ENCODE results near the gene CYP2B6.

DNA sequence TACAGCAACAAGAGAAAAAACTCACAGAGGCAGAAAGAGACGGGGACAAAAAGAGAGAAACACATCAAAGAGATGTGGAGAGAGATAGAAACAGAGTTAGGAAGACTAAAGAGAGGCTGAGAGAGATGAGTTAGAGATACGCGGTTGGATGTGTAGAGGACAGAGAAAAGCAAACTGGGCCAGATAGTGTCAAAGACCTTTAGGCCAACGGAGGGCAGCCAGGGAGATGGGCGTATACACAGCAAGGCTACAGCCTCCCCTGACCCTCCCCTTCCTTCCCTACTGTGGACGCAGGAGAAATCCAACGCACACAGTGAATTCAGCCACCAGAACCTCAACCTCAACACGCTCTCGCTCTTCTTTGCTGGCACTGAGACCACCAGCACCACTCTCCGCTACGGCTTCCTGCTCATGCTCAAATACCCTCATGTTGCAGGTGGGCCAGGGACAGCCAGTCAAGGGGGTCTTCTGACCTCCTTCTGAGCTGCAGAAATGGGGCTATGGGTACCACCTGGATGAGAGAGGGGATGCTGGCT is 18.7 kb downstream of the CYP2B6 start:
- TF ChIP-seq, protein P1, sequence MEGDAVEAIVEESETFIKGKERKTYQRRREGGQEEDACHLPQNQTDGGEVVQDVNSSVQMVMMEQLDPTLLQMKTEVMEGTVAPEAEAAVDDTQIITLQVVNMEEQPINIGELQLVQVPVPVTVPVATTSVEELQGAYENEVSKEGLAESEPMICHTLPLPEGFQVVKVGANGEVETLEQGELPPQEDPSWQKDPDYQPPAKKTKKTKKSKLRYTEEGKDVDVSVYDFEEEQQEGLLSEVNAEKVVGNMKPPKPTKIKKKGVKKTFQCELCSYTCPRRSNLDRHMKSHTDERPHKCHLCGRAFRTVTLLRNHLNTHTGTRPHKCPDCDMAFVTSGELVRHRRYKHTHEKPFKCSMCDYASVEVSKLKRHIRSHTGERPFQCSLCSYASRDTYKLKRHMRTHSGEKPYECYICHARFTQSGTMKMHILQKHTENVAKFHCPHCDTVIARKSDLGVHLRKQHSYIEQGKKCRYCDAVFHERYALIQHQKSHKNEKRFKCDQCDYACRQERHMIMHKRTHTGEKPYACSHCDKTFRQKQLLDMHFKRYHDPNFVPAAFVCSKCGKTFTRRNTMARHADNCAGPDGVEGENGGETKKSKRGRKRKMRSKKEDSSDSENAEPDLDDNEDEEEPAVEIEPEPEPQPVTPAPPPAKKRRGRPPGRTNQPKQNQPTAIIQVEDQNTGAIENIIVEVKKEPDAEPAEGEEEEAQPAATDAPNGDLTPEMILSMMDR (IDR thresholded peaks at IDR 0.05), result no peak
- TF ChIP-seq POLR2A (IDR thresholded peaks at IDR 0.05), result no peak
